ENCODE measurements around the gene POU5F1. TPM values are rescaled to one million over a fixed set of nuclear protein-coding genes. Genes with fewer than 3 reads are reported as not detected.

POU5F1 gene
- total and polyA plus RNA-seq, 9 of the 15 experiments (the other 6 are each of a cell fraction or from before 2014, with no cell fraction given): 0.06 to 2.0 (median 0.10) TPM; not detected in 6

DNA sequence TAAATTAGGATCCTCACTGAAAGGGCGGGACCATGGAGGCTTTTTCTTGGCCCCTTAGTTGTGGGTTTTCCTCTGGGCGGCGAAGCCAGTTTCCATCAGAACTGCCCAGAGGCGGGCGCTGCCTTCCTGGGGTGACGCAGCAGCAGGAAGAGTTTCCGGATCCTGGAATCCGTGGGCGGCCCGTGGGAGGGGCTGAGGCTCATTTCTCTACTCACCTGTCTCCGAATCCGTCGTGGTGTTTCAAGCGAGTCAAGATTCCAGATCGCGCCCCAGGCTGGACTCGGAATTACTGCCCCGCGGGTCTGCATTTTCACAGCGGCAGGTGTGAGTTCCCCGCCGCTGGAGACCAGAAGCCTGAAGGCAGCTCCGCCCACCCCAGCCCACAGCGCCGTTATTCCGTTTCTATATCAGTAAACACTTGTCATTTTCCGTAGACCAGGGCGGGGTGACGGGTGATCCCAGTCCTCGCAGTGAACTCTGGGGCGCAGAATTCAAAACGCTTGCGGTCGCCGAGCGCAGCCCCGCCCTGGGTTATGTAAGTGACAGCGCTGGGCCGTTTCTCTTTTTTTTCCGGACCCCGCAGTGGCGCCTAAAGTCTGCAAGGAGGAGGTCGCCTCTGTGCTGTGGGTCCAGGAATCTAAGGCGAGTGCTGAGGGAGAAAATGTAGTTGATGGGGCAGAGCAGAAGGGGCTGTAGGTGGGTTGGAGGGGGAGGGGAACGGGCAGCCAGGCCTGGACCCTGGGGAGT lies 27.2 kb upstream of the POU5F1 start (continued):
- TF ChIP-seq BCLAF1 (IDR thresholded peaks at IDR 0.05; ENCODE audit: borderline replicate concordance in 1 of 2, control insufficient read depth in 1 of 2, low read depth in 2 of 2, low read length in 1 of 2): no peak
- TF ChIP-seq TCF7 (IDR thresholded peaks at IDR 0.05; ENCODE audit: borderline replicate concordance): no peak
- TF ChIP-seq E2F3 (CRISPR knock-in tag; IDR thresholded peaks at IDR 0.05): no peak
- 0 out of 2 replicates have a peak, but pooled peaks have one; percentile 46 for TF ChIP-seq BRD4 (IDR thresholded peaks at IDR 0.05)
- TF ChIP-seq ERF (CRISPR knock-in tag; IDR thresholded peaks at IDR 0.05): no peak
- no peak for TF ChIP-seq AFF4 (CRISPR knock-in tag; IDR thresholded peaks at IDR 0.05)
- TF ChIP-seq TAF7 (tag; IDR thresholded peaks at IDR 0.05): peak; percentile 53; the same call in 1 of the 2 replicates
- TF ChIP-seq NUFIP1 (IDR thresholded peaks at IDR 0.05; ENCODE audit: partially characterized antibody): no peak
- no peak for TF ChIP-seq ZNF347 (CRISPR knock-in tag; IDR thresholded peaks at IDR 0.05; ENCODE audit: low read depth)
- no peak for TF ChIP-seq MCM7 (IDR thresholded peaks at IDR 0.05)
- TF ChIP-seq CHD1 (IDR thresholded peaks at IDR 0.05; ENCODE audit: low read length): peak; percentile 69
- no peak; the same call in 1 of the 2 replicates for TF ChIP-seq ZSCAN29 (IDR thresholded peaks at IDR 0.05)
- TF ChIP-seq, protein P1, sequence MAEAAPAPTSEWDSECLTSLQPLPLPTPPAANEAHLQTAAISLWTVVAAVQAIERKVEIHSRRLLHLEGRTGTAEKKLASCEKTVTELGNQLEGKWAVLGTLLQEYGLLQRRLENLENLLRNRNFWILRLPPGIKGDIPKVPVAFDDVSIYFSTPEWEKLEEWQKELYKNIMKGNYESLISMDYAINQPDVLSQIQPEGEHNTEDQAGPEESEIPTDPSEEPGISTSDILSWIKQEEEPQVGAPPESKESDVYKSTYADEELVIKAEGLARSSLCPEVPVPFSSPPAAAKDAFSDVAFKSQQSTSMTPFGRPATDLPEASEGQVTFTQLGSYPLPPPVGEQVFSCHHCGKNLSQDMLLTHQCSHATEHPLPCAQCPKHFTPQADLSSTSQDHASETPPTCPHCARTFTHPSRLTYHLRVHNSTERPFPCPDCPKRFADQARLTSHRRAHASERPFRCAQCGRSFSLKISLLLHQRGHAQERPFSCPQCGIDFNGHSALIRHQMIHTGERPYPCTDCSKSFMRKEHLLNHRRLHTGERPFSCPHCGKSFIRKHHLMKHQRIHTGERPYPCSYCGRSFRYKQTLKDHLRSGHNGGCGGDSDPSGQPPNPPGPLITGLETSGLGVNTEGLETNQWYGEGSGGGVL (CRISPR knock-in tag; IDR thresholded peaks at IDR 0.05): no peak
- TF ChIP-seq E4F1 (CRISPR knock-in tag; IDR thresholded peaks at IDR 0.05; ENCODE audit: borderline replicate concordance): no peak; the same call in 1 of the 2 replicates
- peak; percentile 13; the same call in 1 of the 2 replicates for TF ChIP-seq HMG20B (CRISPR knock-in tag; IDR thresholded peaks at IDR 0.05)
- no peak for TF ChIP-seq RBM25 (IDR thresholded peaks at IDR 0.05; ENCODE audit: low read depth, low read length, severe bottlenecking)
- TF ChIP-seq ZNF507 (tag; conservative IDR thresholded peaks at IDR 0.05): no peak
